Prostate gland (tissue), 2 donors: ENCODE measurements around the gene SPATS2.

ENCODE experiments used
- CTCF ChIP-seq, 4 experiments: fragments of 200-600 bp in 2 of 4; fragments of 450-650 bp in 2 of 4; sonication (generic) in 2 of 4; IDR thresholded peaks; 1 replicate in 3 of 4; 2 replicates in 1 of 4; pipeline ENCODE4 v1.5.1; 2016 to 2019; ENCODE audit warnings: antibody characterized with exemption in 4 of 4, mild to moderate bottlenecking in 2 of 4, moderate library complexity in 2 of 4
- POLR2A ChIP-seq: fragments of 450-650 bp; IDR thresholded peaks from one replicate; pipeline ENCODE4 v1.6.1; 2016; ENCODE audit warnings: antibody characterized with exemption, mild to moderate bottlenecking
- POLR2AphosphoS5 ChIP-seq: sonication (generic); formaldehyde crosslinking; IDR thresholded peaks from one replicate; pipeline ENCODE4 v1.6.1; 2017; ENCODE audit warnings: antibody characterized with exemption

GRCh38 chr12:49543914-49544815 lies 176.9 kb downstream of the SPATS2 start:
- TF ChIP-seq CTCF (IDR thresholded peaks at IDR 0.05) (no peak), POLR2A (no peak), POLR2AphosphoS5 (no peak)
